IPS-20b (cell line): ENCODE results near the gene KAT8.
"Not testable (repeated sequence)": the region's sequence is repeated elsewhere in the genome, so short reads cannot be mapped to it uniquely, and the experiment has no call there.

Experiments used
- H3K27ac ChIP-seq: one replicate; pipeline ENCODE4 v1.5.1; 2013; ENCODE audit warnings: low read length
- H3K27me3 ChIP-seq: 2 replicates; pipeline ENCODE4 v1.6.1; 2013; ENCODE audit warnings: mild to moderate bottlenecking, low read length, inconsistent platforms; ENCODE audit not compliant: insufficient read depth
- H3K36me3 ChIP-seq: 2 replicates; pipeline ENCODE4 v1.6.1; 2013; ENCODE audit warnings: low read depth, mild to moderate bottlenecking, inconsistent platforms, low read length, moderate library complexity; ENCODE audit not compliant: insufficient read depth
- H3K4me1 ChIP-seq: 2 replicates; pipeline ENCODE4 v1.6.1; 2013; ENCODE audit warnings: mild to moderate bottlenecking, control low read depth, inconsistent platforms, low read length, moderate library complexity; ENCODE audit not compliant: insufficient read depth
- H3K4me3 ChIP-seq: 2 replicates; pipeline ENCODE4 v1.5.1; 2013; ENCODE audit warnings: mild to moderate bottlenecking, low read length, inconsistent platforms
- H3K9ac ChIP-seq: 2 replicates; pipeline ENCODE4 v1.6.1; 2013; ENCODE audit warnings: low read depth, mild to moderate bottlenecking, inconsistent platforms, low read length, moderate library complexity
- H3K9me3 ChIP-seq: 2 replicates; pipeline ENCODE4 v1.6.1; 2013; ENCODE audit warnings: mild to moderate bottlenecking, low read depth, low read length, inconsistent platforms; ENCODE audit not compliant: insufficient read depth

KAT8 gene

DNA sequence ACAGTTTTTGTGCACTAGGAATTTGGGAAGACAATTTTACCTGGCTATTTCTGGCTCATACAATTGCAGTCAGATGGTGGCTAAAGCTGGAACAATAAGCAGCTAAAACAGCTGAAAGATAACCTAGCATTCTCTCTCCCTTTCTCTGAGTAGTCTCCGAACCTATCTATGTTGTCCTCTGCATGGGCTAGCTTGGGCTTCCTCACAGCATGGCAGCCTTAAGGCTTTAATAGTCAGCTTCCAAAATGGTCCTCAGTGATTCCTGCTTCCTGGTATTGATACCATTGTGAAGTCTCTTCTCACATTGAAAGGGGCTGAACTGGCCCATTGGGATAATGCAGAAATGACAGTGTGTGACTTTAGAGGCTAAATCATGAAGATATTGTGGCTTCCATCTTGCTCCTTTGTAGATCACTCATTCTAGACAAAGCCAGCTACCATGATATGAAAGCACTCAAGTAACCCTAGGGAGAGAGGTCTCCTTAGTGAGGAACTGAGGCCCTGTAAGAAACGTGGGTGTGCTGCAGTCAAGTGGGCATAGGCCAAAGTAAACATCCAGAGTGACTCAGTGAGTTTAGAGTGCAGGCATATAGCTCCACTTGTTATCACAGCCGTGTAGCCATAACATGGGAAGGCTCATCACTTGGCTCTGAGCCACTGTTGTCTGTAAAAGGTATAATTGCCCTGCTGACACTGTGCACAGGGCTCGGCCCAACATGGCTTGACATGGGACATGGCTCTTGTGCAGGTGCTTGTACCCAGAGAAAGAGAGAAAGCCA is 17.4 kb upstream of the KAT8 start:
- no peak overlapping the region for H3K27ac ChIP-seq
- H3K27me3 ChIP-seq: no peaks in the 10 kb centered on the region
- no peak overlapping the region for H3K9ac ChIP-seq
- no peaks in the 10 kb centered on the region for H3K9me3 ChIP-seq
- H3K4me1 ChIP-seq: no peaks in the 10 kb centered on the region
- no peaks in the 10 kb centered on the region for H3K36me3 ChIP-seq
- H3K4me3 ChIP-seq: no peak overlapping the region

DNA sequence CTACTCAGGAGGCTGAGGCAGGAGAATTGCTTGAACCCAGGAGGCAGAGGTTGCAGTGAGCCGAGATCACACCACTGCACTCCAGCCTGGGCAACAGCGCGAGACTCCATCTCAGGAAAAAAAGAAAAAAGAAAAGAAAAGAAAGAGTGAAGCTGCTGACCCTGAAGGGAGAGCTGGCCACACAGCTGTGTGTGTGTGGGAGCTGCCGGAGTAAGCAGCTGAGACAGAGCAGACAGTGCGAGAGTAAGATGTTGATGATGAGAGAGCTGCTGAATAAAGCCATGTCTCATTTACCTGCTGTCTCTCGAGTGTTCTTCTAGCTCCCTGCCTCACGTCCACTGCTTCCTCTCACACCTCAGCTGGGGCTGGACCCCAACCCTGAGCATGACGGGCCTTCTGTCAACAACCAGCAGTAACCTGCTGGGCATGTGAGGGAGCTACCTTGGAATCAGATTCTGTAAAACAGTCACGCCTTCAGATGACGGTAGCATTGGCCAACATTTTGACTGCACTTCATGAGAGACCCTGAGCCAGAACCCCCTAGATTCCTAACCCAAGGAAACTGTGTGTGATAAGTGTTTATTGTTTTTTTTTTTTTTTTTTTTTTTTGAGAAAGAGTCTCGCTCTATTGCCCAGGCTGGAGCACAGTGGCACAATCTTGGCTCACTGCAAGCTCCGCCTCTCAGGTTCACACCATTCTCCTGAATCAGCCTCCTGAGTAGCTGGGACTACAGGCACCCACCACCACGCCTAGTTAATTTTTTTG is 16.4 kb upstream of the KAT8 start:
- not testable (repeated sequence) for H3K9ac ChIP-seq, H3K27ac ChIP-seq, H3K4me3 ChIP-seq, H3K27me3 ChIP-seq, H3K36me3 ChIP-seq, H3K9me3 ChIP-seq, H3K4me1 ChIP-seq

DNA sequence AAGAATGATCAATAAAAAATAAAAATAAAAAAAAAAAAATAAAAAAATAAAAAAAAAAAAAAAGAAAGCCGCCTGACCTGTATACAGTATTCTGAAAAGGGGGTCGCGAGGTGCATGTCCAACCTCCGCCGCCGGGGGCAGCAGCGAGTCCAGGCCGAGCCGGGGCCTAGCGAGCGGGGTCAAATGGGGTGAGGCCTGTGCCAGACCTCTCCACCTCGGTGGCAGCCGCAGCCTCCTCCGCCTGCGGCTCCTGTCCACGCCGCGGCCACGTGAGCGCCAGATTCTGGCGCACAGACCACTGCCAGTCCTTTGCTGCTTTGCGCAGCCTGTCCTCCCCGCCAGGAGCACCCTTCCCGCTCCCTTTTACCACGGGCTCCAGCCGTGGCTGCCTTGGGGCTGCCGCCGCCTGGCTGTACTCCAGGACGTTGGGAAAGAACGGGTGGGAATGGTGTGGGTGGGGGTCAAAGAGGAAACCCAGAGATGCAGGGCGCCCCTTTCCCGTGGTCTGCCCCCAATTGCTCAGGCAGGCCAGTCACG is 11.7 kb upstream of the KAT8 start:
- Histone ChIP-seq H3K27me3 (no peaks in the 10 kb centered on the region), H3K27ac (no peak overlapping the region), H3K36me3 (peaks cover 13% of the 10 kb centered on the region), H3K9ac (no peak overlapping the region), H3K4me1 (no peaks in the 10 kb centered on the region), H3K9me3 (no peaks in the 10 kb centered on the region), H3K4me3 (no peak overlapping the region)

DNA sequence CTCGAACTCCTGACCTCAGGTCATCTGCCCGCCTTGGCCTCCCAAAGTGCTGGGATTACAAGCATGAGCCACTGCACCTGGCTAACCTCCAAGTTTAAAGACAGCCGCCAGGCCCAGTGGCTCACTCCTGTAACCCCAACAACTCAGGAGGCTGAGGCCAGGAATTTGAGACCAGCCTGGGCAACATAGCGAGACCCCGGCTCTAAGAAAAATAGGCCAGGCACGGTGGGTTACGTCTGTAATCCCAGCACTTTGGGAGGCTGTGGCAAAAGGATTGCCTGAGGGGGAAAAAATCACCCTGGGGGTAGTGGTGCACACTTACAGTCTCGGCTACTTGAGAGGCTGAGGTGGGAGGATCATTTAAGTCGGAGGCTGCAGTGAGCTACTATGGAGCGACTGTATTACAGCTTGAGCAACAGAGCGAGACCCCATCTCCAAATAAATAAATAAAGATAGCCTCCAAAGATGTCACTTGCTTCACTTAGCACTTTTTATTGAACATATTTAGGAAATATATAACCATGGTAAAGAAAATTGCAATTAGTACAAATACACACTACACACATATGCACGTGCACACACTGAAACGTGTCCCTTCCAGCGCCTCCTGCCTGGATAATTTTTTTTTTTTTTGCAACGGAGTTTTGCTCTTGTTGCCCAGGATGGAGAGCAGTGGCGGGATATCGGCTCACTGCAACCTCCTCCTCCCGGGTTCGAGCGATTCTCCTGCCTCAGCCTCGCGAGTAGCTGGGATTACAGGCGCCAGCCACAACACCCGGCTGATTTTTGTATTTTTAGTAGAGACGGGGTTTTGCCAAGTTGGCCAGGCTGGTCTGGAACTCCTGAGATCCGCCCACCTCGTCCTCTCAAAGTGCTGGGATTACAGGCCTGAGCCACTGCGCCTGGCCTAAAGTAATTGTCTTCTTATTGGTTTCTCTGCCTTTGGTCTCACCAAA is 10.7 kb upstream of the KAT8 start:
- no peak overlapping the region for H3K4me3 ChIP-seq
- no peak overlapping the region for H3K27ac ChIP-seq
- H3K27me3 ChIP-seq: no peaks in the 10 kb centered on the region
- H3K4me1 ChIP-seq: no peaks in the 10 kb centered on the region
- peaks cover 22% of the 10 kb centered on the region for H3K36me3 ChIP-seq
- H3K9me3 ChIP-seq: no peaks in the 10 kb centered on the region
- no peak overlapping the region for H3K9ac ChIP-seq

DNA sequence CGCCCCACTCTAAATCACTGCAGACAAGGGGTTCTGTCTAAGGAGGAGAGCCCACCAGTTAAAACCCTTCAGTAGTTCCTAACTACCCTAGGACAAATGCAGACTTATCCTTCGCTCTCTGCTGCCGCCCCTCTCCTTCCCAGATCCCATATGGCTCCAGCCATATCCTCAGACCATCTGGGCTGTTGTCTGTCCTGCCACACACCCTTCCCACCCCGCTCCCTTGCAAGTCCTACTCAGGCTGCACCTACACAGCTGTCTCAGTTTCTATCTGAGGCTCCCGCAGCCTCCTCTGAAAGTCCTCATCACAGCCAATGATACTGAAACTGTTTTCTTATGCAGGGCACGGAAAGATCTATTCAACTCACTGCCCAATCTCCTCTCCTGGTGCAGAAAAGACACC is 10.0 kb upstream of the KAT8 start:
- Histone ChIP-seq H3K4me3 (peak overlapping the region; percentile 78; the same call in 1 of the 2 replicates), H3K9me3 (no peaks in the 10 kb centered on the region), H3K36me3 (peaks cover 29% of the 10 kb centered on the region), H3K9ac (no peak overlapping the region), H3K27me3 (no peaks in the 10 kb centered on the region), H3K27ac (no peak overlapping the region), H3K4me1 (no peaks in the 10 kb centered on the region)

DNA sequence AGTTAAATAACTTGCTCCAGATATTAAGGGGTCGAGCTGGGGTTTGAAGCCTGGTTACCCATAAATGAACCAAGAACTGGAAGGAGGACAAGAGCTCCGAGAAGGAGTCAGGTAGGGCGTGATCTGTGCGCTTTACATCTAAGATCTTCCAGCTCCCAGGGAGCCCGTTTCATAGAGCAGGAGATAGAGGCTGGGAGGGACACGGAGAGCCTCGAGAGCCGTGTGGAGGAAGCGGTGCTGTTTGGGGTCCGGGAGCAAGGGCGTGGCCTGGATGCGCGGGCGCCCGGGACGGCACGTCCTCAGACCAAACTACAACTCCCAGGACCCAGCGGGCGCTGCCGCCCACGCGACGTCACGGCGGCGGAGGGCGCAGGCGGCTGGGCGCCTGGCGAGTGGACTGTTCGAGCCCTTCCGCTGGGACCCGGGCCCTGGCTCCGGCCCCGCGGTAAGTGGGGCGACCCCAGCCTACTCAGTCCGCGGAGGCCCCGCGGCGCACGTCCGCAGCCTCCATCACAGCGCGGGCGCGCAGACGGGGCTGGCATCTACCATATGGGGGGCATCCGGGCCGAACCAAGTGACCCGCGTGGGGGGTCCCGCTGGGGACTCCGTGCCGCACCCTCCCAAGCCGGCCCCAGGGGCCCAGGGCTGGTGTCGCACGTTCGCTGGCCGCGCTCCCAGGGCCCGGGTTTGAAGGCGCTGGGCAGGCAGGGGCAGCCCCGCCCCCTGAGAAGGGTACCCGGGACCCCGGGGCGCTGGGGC is 9.2 kb upstream of the KAT8 start, which contains the start of gene BCKDK:
Gene BCKDK (plus strand): TSS at position 352 of the 759 bp plus-strand sequence. CDS start 838 bp downstream, outside the sequence.
- Histone ChIP-seq H3K27me3 (no peaks in the 10 kb centered on the region), H3K4me1 (no peaks in the 10 kb centered on the region), H3K27ac (no peak within 1 kb of the TSS)

DNA sequence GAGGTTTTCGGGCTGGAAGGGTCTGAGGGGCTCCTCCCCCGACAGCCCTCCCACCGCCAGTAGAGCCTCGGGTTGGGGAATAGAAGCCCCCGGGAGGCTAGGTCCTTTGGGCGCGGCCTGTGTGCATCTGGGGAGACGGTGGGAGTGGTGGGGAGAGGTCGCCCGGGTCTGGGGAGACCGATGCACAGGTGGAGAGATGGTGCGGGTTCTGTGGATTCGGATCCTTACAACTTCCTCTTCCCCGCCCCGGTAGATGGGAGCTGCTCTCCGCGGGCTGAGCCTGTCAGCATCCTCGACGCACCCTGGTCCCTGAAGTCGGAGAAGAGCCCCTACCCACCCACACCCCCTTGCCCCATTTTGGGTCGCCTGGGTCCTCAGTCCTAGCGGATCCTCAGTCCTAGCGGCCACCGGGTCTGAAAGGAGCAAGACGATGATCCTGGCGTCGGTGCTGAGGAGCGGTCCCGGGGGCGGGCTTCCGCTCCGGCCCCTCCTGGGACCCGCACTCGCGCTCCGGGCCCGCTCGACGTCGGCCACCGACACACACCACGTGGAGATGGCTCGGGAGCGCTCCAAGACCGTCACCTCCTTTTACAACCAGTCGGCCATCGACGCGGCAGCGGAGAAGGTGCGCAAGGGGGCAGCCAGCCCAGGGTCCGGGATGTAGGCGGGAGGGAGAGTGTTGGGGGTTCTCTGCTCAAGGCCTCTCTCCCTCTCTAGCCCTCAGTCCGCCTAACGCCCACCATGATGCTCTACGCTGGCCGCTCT is 8.5 kb upstream of the KAT8 start:
- H3K27me3 ChIP-seq: no peaks in the 10 kb centered on the region
- H3K9me3 ChIP-seq: no peaks in the 10 kb centered on the region
- peak overlapping the region; percentile 72 for H3K9ac ChIP-seq
- no peaks in the 10 kb centered on the region for H3K4me1 ChIP-seq
- peak overlapping the region; percentile 78 for H3K4me3 ChIP-seq
- no peak overlapping the region for H3K27ac ChIP-seq
- peaks cover 36% of the 10 kb centered on the region for H3K36me3 ChIP-seq

More for the DNA sequence above, 9.2 kb upstream of the KAT8 start, which contains the start of gene BCKDK:
- Histone ChIP-seq H3K9me3 (no peaks in the 10 kb centered on the region), H3K9ac (peak within 1 kb of the TSS; percentile 72), H3K36me3 (peaks cover 36% of the 10 kb centered on the region), H3K4me3 (peak within 1 kb of the TSS; percentile 78)

DNA sequence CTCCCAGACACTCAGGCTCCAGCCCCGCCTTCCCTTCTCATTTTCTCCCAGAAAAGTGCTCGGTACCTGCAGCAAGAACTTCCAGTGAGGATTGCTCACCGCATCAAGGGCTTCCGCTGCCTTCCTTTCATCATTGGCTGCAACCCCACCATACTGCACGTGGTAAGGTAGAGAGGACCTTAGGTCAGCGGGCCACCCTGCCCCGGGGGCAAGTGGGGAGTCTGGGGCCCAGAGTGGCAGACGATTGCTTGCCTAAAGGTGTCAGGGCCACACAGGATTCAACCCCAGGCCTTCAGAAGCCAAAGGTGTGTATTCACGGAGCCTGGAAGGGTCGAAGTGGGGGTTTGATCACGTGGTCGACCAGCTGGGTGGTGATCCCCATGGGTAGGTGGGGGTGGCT is 7.8 kb upstream of the KAT8 start:
- no peaks in the 10 kb centered on the region for H3K27me3 ChIP-seq
- no peak overlapping the region for H3K9ac ChIP-seq
- peaks cover 36% of the 10 kb centered on the region for H3K36me3 ChIP-seq
- no peak overlapping the region for H3K27ac ChIP-seq
- no peaks in the 10 kb centered on the region for H3K4me1 ChIP-seq
- H3K4me3 ChIP-seq: peak overlapping the region; percentile 78; the same call in 1 of the 2 replicates
- no peaks in the 10 kb centered on the region for H3K9me3 ChIP-seq

DNA sequence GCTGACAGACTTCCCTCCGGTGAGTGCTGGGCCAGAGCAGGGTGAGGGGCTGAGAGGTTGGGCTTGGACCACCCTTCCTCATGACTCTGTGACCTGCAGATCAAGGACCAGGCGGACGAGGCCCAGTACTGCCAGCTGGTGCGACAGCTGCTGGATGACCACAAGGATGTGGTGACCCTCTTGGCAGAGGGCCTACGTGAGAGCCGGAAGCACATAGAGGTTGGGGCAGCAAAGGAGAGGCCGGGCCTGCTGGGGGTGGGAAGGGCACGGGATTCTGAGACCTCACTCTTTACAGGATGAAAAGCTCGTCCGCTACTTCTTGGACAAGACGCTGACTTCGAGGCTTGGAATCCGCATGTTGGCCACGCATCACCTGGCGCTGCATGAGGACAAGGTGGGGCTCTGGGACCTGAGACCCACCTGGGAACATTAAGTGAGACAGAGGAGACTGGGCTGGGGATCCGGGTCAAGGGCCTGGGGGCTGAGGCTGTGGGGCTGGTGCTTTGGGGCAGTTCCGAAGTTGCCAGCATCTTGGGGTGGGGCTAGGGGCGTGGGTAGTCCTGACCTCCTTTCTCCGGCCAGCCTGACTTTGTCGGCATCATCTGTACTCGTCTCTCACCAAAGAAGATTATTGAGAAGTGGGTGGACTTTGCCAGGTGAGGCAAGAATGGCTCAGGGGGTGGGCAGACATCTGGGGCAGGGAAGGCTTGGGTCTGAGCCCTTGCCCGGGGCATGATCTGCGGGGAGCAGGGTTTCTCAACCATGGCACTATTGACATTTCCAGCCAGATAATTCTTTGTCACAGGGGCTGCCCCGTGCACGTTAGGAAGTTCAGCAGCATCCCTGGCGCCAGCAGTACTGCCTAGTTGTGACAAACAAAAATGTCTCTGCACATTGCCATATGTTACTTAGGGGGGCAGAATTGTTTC is 7.1 kb upstream of the KAT8 start:
- Histone ChIP-seq H3K9me3 (no peaks in the 10 kb centered on the region), H3K9ac (no peak overlapping the region), H3K36me3 (peaks cover 36% of the 10 kb centered on the region), H3K27me3 (no peaks in the 10 kb centered on the region), H3K4me3 (no peak overlapping the region), H3K4me1 (no peaks in the 10 kb centered on the region), H3K27ac (no peak overlapping the region)
